ENCODE measurements around the gene KCTD14.

The KCTD14 gene

GRCh38 chr11:77966338-77966737 is 56.7 kb downstream of the KCTD14 start:
- H3K36me3 ChIP-seq (ENCODE audit: insufficient read depth) = no peaks in the 10 kb centered on the region
- no peak overlapping the region for H3K4me2 ChIP-seq
- H3K4me1 ChIP-seq (ENCODE audit: low read depth, poor library complexity, severe bottlenecking) = no peaks in the 10 kb centered on the region
- H3K27me3 ChIP-seq (ENCODE audit: insufficient read depth, low read depth) = no peaks in the 10 kb centered on the region
- TF ChIP-seq CTCF (conservative IDR thresholded peaks at IDR 0.05; ENCODE audit: low read depth, low read length) = no peak
- no peak overlapping the region for H3K27ac ChIP-seq
- H3K4me3 ChIP-seq (IDR thresholded peaks at IDR 0.05; ENCODE audit: insufficient read depth, low read depth, low read length) = no peak overlapping the region
- H4K20me1 ChIP-seq (ENCODE audit: insufficient read depth) = no peaks in the 10 kb centered on the region
- no peaks in the 10 kb centered on the region for H3K79me2 ChIP-seq (ENCODE audit: insufficient read depth, low read depth)
- no peak overlapping the region for H3K9ac ChIP-seq
- H2AFZ ChIP-seq (ENCODE audit: low read depth) = no peak overlapping the region

Data from KMS-11 (cell line).